HG02759 (cell line): Measurements from ENCODE around the gene VLDLR.

Experiments
- ATAC-seq: cut with Tn5 transposase; IDR thresholded peaks from one replicate; pipeline ENCODE4 v1.9.1; 2021; ENCODE audit warnings: mild to moderate bottlenecking, moderate library complexity; ENCODE audit not compliant: unreplicated experiment

VLDLR gene

GRCh38 chr9:2621722-2622460, at the start of gene VLDLR:
TSS of gene VLDLR (plus strand) at chr9:2621787. CDS start at chr9:2622190, 403 bp downstream.
- peak; percentile 40 for ATAC-seq

DNA sequence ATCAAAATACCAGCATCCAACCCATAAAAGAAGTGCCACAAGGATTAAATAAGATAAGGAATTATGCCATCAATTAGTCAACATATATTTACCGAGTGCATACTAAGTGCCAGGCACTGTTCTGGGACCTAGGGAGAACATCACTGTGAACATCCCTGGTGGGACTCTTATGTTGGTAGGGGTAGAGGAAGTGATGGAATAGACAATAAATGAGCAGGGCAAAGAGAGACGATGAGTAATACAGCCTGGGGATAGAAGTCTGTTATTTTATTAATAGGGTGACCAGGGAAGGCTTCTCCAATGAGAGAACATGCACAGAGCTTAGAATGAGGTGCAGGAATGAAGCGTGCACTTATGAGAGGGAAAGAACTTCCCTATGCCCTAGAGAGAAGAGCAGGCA, 47.4 kb upstream of the VLDLR start:
- ATAC-seq, result no peak

DNA sequence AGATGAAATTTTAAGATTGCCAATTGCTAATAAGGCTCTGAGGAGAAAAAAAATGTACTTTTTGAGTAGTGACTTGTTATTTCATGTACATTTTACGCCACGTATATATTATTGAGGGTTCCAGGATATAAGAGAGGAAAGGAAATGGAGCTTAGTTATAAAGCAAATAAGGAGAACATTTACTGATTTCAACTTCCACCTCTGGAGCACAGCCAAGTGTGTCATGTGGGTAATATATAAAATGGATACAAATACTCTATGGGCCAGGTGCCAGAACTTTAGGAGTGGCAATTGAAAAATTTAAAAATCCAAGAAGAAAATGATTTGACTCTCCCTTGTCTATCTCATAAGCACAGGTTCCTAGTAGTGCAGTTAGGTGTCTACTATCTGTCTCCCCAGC, 45.0 kb upstream of the VLDLR start:
- ATAC-seq, result no peak

DNA sequence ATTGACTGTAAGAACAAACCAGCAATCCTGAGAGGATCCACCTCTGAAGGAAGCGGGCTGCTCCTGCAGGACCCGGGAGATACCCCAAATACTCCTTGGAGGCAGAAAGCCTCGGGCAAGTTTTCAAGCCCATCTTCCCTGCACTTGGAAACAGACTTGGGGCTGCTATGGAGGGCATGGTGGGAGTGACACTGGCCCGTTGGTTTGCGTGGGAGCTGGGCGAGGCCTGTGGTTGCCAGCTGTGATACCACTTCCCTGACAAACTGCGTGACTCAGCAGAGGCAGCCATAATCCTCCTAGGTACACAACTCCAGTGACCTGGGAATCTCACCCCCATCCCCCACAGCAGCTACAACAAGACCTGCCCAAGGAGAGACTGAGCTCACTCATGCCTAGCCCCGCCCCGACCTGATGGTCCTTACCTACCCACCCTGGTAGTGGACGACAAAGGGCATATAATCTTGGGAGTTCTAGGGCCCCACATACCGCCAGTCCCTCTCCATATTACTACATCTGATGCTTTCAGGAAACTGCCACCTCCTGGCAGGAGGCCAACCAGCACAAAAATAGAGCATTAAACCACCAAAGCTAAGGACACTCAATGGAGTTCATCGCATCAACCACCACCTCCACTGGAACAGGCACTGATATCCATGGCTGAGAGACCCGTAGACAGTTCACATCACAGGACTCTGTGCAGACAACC, 38.1 kb upstream of the VLDLR start:
- no peak for ATAC-seq

DNA sequence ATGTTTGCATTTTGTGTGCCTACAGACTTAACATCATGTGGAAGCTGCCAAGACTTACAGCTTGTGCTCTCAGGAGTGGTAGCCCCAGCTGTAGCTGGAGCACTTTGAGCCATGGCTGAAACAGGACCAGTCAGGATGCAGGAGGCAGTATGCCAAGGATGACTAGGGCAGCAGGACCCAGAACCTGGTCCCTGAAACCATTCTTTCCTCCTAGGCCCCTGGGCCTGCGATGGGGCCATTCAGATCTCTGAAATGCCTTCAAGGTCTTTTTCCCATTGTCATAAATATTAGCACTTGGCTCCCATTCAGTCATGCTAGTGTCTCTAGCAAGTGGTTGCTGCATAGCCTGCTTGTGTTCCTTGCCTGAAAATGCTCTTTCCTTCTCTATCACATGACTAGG, 29.6 kb upstream of the VLDLR start:
- ATAC-seq, result no peak

DNA sequence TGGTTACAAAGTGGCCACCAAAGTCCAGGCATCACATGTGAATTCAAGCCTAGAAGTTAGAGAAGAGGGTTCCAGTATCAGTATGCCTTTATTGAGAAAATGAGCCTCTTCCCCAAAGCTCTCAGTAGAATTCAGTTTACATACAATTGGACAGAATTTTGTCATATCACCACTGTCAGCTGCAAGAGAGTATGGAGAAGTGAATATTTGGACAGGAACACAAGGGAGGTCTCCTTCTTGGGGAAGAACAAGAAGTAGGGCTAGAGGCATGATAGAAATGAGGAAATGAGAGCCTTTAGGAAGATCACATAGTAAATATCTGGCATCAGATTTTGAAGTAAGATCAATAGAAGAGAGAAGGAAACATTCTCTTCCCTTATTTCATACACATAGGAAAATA, 27.8 kb upstream of the VLDLR start:
- no peak for ATAC-seq

DNA sequence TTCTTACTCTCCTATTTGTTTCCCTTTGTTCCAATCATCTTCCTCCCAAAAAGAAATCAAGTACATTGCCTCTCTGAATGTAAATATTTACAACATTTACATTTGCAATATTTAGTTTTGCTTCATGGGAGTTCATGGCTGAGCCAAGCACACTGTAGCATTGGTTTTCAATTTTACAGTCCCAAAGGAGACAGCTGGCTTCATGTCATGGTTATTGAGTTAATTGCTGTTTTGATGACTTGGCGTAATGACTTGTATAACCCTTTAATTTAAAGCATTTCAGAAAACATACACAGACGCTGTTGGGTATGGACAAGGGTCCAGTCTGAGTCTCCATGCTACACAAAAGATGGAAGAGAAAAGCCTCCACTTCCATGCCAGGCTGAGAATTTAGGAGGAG, 25.6 kb upstream of the VLDLR start:
- no peak for ATAC-seq

DNA sequence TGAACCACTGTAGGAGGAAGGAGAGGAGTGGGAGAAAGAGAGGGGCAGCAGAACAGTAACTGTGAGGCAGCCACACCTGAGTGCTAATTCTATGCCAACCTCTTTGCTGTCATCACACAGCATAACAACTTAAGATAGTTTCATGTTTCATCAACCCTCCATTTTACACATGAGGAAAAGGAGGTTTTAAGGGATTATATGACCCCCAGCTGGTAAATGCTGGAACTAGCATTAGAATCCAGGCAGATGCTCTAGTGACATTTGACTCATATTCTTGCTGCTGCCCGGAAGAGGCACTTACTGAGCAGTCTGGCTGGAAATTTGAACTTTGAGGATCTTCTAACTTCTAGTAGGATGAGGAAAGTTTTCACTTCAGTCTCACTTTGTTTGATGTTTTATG, 24.1 kb upstream of the VLDLR start:
- no peak for ATAC-seq

DNA sequence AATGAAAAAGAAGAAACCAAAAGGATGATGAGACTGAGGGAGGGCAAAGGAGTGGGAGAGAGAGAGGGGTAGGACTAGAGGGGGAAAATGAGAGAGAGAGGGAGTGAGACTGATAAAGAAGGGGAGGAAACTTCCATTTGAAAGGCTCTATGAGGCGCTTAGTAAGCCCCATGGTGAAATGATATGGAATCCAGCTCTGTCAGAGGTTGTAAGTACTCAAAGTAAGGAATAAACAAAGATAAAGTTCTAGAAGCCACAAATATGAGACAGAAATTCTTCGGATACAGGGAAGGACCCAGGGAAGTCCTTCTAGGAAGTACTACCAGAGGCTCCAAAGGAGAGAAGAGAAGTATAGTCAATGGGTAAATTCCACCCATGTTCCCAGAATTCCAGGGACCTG, 21.7 kb upstream of the VLDLR start:
- ATAC-seq, result no peak

DNA sequence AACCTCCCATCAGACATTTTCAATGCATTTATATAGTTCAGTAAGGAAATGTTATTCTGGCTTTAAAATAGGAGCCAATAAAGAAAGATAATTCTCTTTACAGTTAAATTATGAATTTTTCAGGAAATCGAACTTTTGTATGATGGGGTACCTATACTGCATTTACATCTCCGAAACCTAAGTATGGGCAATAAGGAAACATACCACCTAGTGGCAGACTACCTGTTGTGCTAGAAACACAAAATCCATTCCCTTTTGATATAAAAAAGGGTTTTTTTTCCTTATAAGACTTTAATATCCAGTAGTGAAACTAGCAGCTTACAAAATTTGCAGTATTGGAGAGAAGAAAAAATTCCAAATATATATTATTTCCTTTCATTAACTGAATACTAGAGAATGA, 21.3 kb upstream of the VLDLR start:
- ATAC-seq, result no peak

DNA sequence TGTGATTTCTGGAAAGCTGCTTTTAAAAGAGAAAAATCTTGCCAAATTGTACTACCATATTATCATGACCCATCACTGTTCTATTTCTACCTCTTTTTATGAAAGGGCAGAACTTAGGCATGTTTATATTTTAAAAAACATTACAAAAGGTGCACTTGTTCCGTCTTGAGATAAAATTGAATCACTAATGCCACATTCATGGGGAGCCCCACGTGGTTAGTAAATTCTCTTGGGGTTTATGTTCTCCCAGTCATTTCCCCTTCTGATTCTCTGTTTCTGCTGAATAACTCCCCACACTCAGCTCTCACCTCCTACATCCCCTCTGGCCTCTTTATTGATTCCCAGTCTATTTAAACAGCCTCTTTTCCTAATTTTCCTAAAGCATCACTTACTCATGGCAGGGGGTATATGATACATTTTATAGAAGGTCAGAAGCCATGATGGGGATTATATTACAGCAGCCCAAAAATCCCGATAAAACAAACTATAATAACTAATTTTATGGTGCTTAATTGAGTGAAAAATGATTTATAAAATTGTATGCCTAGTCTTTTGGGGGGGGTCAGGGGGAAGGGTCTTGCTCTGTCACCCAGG, 19.7 kb upstream of the VLDLR start:
- peak; percentile 45 for ATAC-seq

DNA sequence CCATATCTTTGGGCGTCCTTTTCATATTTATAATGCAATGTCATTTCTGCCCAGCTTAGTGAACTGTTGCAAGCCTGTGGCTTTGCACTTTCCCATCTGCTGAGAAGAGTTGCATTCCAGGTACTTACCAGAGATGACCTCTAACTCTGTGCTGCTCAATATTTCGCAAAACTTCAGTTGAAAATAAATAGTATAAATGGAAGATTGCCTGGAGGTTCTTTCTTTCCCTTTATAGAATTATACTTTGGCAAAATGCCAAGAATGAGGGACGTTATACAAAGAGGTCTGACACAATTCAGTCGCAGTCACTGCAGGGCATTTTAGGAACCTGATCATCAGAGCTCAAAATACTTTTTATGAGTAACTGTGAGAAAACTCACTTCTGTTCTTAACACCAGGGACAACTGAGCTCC, 18.9 kb upstream of the VLDLR start:
- peak; percentile 77 for ATAC-seq

DNA sequence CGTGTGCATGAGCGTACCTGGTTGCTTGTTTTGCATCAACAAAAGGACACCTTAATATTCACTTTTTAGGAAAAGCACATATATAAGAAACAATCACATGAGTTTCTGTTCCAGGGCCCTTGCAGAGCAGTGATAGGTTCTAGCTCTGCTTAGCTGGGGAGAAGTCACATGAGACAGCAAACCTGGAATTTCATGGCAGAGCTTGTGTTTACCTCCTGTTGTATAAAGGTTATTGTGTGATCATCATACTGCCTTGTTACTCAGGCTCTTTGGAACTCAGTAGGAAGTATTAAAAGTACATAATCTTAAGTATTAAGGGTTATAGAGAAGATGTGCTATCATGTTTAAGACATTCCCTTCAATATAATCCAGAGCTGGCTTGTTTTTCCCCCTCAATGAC, 18.0 kb upstream of the VLDLR start:
- no peak for ATAC-seq

DNA sequence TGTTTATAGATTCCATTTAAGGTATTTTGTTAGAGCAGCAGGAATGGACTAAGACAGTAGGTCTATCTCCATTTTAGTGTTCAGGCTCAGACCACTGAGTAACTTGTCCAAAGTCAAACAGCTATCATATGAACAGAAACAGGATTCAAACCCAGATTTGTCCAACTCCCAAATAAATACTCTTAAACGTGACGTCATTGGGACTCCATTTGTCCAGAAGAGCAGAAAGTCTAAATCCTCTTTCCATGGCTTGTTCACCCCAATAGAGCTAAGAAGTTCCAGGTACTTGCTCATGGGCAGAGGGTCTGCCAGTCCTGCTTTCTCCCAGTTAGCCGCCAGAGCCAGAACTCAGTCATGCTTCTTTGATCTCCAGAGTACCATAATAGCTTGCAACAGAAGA, 16.3 kb upstream of the VLDLR start:
- no peak for ATAC-seq

GRCh38 chr9:2608276-2608675, 13.3 kb upstream of the VLDLR start:
- ATAC-seq, result no peak

- no peak for ATAC-seq
These were observed 10.6 kb upstream of the VLDLR start for GRCh38 chr9:2610985-2611384.

- ATAC-seq, result no peak
These were observed 9.6 kb upstream of the VLDLR start for GRCh38 chr9:2611961-2612360.

- no peak for ATAC-seq
These were observed 7.8 kb upstream of the VLDLR start for GRCh38 chr9:2613730-2614271.

DNA sequence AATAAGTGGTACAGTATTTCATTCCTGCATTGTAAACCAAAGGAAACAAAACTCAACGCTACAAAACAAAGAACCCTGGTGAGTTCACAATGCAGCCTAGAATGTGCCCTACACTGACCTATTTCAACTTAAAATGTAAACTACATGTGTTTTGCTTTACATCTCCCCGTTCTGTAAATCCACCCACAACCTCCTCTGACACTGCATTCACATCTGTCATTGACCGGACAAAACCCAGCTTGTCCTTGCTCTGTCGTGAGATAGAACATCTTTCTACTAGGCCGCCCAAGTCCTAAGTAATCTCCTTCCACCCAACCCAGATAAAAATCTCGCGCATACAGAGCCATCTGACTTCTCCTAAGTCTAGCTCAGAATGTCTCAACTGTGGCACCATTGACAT, 6.1 kb upstream of the VLDLR start:
- ATAC-seq, result no peak

DNA sequence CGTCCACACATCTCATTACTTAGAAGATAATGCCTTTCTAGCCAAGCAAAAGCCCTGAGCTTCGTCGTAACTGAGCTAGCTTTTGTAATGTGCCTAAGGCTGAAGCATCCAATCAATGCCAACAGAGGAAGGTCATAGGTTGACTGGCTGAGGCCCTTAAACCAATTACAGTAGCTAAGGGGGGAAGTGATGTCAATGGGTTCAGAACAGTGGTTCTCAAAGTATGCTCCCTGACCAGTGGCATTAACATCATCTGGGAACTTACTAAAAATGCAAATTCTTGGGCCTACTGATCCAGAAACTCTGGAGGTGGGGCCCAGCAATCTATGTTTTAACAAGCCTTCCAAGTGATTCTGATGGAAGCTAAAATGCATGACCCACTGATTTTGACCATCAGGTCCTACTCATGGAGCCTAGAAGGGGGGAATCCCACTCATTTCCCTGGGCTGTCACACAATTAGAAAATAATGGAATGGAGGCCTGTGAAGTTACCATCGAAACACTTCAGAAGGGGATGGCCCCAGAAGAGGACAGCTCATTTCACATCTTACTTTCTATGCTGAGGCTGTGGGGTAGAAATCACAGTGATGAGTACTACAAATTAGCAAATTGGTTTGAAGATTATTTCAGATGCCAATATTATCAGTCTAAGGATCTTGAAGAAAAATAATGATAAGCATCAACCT, 4.8 kb upstream of the VLDLR start:
- peak; percentile 24 for ATAC-seq

DNA sequence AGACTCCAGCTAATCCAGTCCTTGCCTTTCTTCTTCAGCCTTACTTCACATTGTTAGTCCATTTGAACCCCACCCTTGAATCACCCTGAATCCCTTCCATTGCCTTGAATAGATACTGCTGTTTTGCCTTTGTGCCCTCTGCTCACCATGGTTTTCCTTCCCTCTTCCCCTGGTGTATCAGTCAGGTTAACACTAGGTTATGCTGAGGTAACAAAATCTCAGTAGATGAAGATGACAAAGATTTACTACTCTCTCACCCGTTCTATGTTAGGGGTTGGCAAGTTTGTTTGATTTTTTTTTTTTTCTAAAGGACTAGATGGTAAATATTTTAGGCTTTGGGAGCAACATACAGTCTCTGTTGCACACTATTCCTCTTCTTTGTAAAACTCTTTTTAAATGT, 3.3 kb upstream of the VLDLR start:
- no peak for ATAC-seq
